Measurements from ENCODE around the gene GOLGA6D. TPM values are rescaled to one million over a fixed set of nuclear protein-coding genes. Genes with fewer than 3 reads are reported as not detected.
"Not testable (repeated sequence)": the region's sequence is repeated elsewhere in the genome, so short reads cannot be mapped to it uniquely, and the experiment has no call there.

The GOLGA6D gene
- total RNA-seq, 1 donor from 2014 or later, result not detected

- H3K27me3 ChIP-seq (ENCODE audit: low read depth); intact Hi-C loops (cut with DNase I); H3K36me3 ChIP-seq; H3K4me3 ChIP-seq; H3K9me3 ChIP-seq; DNase-seq; H3K27ac ChIP-seq; H3K4me1 ChIP-seq: not testable (repeated sequence)
- peak in 1 of 2 donors; percentile 47 for ATAC-seq
Measured at GRCh38 chr15:75273751-75274359, 8.8 kb upstream of the GOLGA6D start.

GRCh38 chr15:75274509-75275107, 8.0 kb upstream of the GOLGA6D start:
- H3K36me3 ChIP-seq; H3K4me1 ChIP-seq; intact Hi-C loops (cut with DNase I); H3K27ac ChIP-seq; H3K27me3 ChIP-seq (ENCODE audit: low read depth); H3K9me3 ChIP-seq; H3K4me3 ChIP-seq: not testable (repeated sequence)
- DNase-seq (peak; percentile 82), ATAC-seq (peak; percentile 91 to 96)
- TF ChIP-seq CTCF (IDR thresholded peaks at IDR 0.05), result peak; percentile 75

- intact Hi-C loops (cut with DNase I); H3K36me3 ChIP-seq; H3K27ac ChIP-seq; H3K27me3 ChIP-seq (ENCODE audit: low read depth); H3K9me3 ChIP-seq; H3K4me1 ChIP-seq; H3K4me3 ChIP-seq: not testable (repeated sequence)
- peak; percentile 41 for DNase-seq
- ATAC-seq, result peak in 1 of 2 donors; percentile 68
Measured at GRCh38 chr15:75275617-75276016, 7.0 kb upstream of the GOLGA6D start.

GRCh38 chr15:75278497-75278896, 4.1 kb upstream of the GOLGA6D start:
- intact Hi-C loops (cut with DNase I); H3K27me3 ChIP-seq (ENCODE audit: low read depth); H3K4me1 ChIP-seq; DNase-seq; H3K27ac ChIP-seq; ATAC-seq; H3K4me3 ChIP-seq; H3K36me3 ChIP-seq; H3K9me3 ChIP-seq: not testable (repeated sequence)

GRCh38 chr15:75284152-75284551, 1.5 kb downstream of the GOLGA6D start:
- H3K4me1 ChIP-seq; H3K27ac ChIP-seq; H3K9me3 ChIP-seq; DNase-seq; H3K4me3 ChIP-seq; H3K36me3 ChIP-seq; ATAC-seq; intact Hi-C loops (cut with DNase I); H3K27me3 ChIP-seq (ENCODE audit: low read depth): not testable (repeated sequence)

- H3K9me3 ChIP-seq; H3K4me1 ChIP-seq; DNase-seq; intact Hi-C loops (cut with DNase I); H3K4me3 ChIP-seq; ATAC-seq; H3K27me3 ChIP-seq (ENCODE audit: low read depth); H3K36me3 ChIP-seq; H3K27ac ChIP-seq: not testable (repeated sequence)
Measured at GRCh38 chr15:75293660-75294059, 11.0 kb downstream of the GOLGA6D start.

- H3K9me3 ChIP-seq; DNase-seq; intact Hi-C loops (cut with DNase I); H3K4me1 ChIP-seq; H3K27me3 ChIP-seq (ENCODE audit: low read depth); H3K36me3 ChIP-seq; H3K4me3 ChIP-seq; H3K27ac ChIP-seq: not testable (repeated sequence)
- ATAC-seq, result peak; percentile 92 to 96
Measured at GRCh38 chr15:75298541-75299310, 16.1 kb downstream of the GOLGA6D start.

- DNase-seq, result peak; percentile 72
Measured at GRCh38 chr15:75299311-75299688, 16.7 kb downstream of the GOLGA6D start.

GRCh38 chr15:75300026-75300425, 17.4 kb downstream of the GOLGA6D start:
- H3K36me3 ChIP-seq; H3K4me1 ChIP-seq; H3K27me3 ChIP-seq (ENCODE audit: low read depth); H3K4me3 ChIP-seq; intact Hi-C loops (cut with DNase I); ATAC-seq; H3K9me3 ChIP-seq; DNase-seq; H3K27ac ChIP-seq: not testable (repeated sequence)

More at GRCh38 chr15:75299311-75299688, 16.7 kb downstream of the GOLGA6D start:
- TF ChIP-seq CTCF (IDR thresholded peaks at IDR 0.05), result peak; percentile 63
- H3K4me3 ChIP-seq; H3K9me3 ChIP-seq; H3K36me3 ChIP-seq; intact Hi-C loops (cut with DNase I); H3K4me1 ChIP-seq; H3K27ac ChIP-seq; H3K27me3 ChIP-seq (ENCODE audit: low read depth): not testable (repeated sequence)
- ATAC-seq, result peak; percentile 96 to 97
